Mucosa of rectum (tissue), 2 donors: ENCODE data around the gene CLEC16A.

Experiments
- H3K27ac ChIP-seq, 2 donors: one replicate each; pipeline ENCODE4 v1.7.0; 2013; ENCODE audit warnings: inconsistent platforms in 2 of 2, low read depth in 2 of 2, low read length in 2 of 2
- H3K27me3 ChIP-seq, 2 donors: one replicate each; pipeline ENCODE4 v1.7.0; 2013; ENCODE audit warnings: low read length in 2 of 2; ENCODE audit not compliant: control insufficient read depth in 2 of 2, insufficient read depth in 2 of 2
- H3K36me3 ChIP-seq, 2 donors: one replicate each; pipeline ENCODE4 v1.7.0; 2013; ENCODE audit warnings: low read length in 2 of 2; ENCODE audit not compliant: control insufficient read depth in 2 of 2, insufficient read depth in 2 of 2
- H3K4me1 ChIP-seq, 2 donors: one replicate each; pipeline ENCODE4 v1.7.0; 2013; ENCODE audit warnings: low read length in 2 of 2, mild to moderate bottlenecking in 1 of 2; ENCODE audit not compliant: control insufficient read depth in 2 of 2, insufficient read depth in 2 of 2
- H3K4me3 ChIP-seq, 2 donors: one replicate each; pipeline ENCODE4 v1.7.0; 2013; ENCODE audit warnings: low read length in 2 of 2
- H3K9ac ChIP-seq, 2 donors: one replicate each; pipeline ENCODE4 v1.7.0; 2013; ENCODE audit warnings: low read length in 2 of 2, low read depth in 1 of 2, mild to moderate bottlenecking in 1 of 2
- H3K9me3 ChIP-seq, 2 donors: one replicate each; pipeline ENCODE4 v1.7.0; 2013; ENCODE audit warnings: low read length in 2 of 2; ENCODE audit not compliant: control insufficient read depth in 2 of 2
- donor health status: healthy.
- donor health status: Normal muscosa, but diverticular disease.

Gene CLEC16A

GRCh38 chr16:11210260-11210659 is 265.9 kb downstream of the CLEC16A start:
- H3K9me3 ChIP-seq = no peaks in the 10 kb centered on the region
- H3K4me3 ChIP-seq = no peak overlapping the region
- H3K9ac ChIP-seq = no peak overlapping the region
- H3K27me3 ChIP-seq = peaks cover 0 to 3% of the 10 kb centered on the region in 2 donors
- H3K4me1 ChIP-seq = peaks cover 0 to 12% of the 10 kb centered on the region in 2 donors
- no peaks in the 10 kb centered on the region for H3K36me3 ChIP-seq
- H3K27ac ChIP-seq = no peak overlapping the region

GRCh38 chr16:11211061-11211976 is 267.0 kb downstream of the CLEC16A start:
- Histone ChIP-seq H3K9ac (no peak overlapping the region), H3K27me3 (peaks cover 0 to 3% of the 10 kb centered on the region in 2 donors), H3K27ac (no peak overlapping the region), H3K36me3 (no peaks in the 10 kb centered on the region), H3K4me1 (peaks cover 0 to 2% of the 10 kb centered on the region in 2 donors), H3K9me3 (no peaks in the 10 kb centered on the region), H3K4me3 (no peak overlapping the region)

- H3K4me3 ChIP-seq = no peak overlapping the region
- H3K36me3 ChIP-seq = no peaks in the 10 kb centered on the region
- H3K9ac ChIP-seq = no peak overlapping the region
- H3K27me3 ChIP-seq = peaks cover 0 to 3% of the 10 kb centered on the region in 2 donors
- no peaks in the 10 kb centered on the region for H3K4me1 ChIP-seq
- no peak overlapping the region for H3K27ac ChIP-seq
- H3K9me3 ChIP-seq = no peaks in the 10 kb centered on the region
These were observed 267.8 kb downstream of the CLEC16A start for GRCh38 chr16:11211977-11212797.

GRCh38 chr16:11212798-11213196 is 268.4 kb downstream of the CLEC16A start:
- H3K36me3 ChIP-seq = no peaks in the 10 kb centered on the region
- no peaks in the 10 kb centered on the region for H3K4me1 ChIP-seq
- no peak overlapping the region for H3K27ac ChIP-seq
- H3K9me3 ChIP-seq = peaks cover under 1 to 2% of the 10 kb centered on the region in 2 donors
- no peak overlapping the region for H3K9ac ChIP-seq
- H3K4me3 ChIP-seq = no peak overlapping the region
- H3K27me3 ChIP-seq = peaks cover 0 to 3% of the 10 kb centered on the region in 2 donors

GRCh38 chr16:11213373-11213772 is 269.0 kb downstream of the CLEC16A start:
- no peak overlapping the region for H3K4me3 ChIP-seq
- no peaks in the 10 kb centered on the region for H3K36me3 ChIP-seq
- peaks cover 0 to 3% of the 10 kb centered on the region in 2 donors for H3K27me3 ChIP-seq
- no peak overlapping the region for H3K9ac ChIP-seq
- H3K27ac ChIP-seq = no peak overlapping the region
- no peaks in the 10 kb centered on the region for H3K4me1 ChIP-seq
- H3K9me3 ChIP-seq = peaks cover 2 to 4% of the 10 kb centered on the region in 2 donors

GRCh38 chr16:11213799-11214198 is 269.4 kb downstream of the CLEC16A start:
- H3K36me3 ChIP-seq = no peaks in the 10 kb centered on the region
- H3K4me1 ChIP-seq = no peaks in the 10 kb centered on the region
- H3K27me3 ChIP-seq = peaks cover 0 to 3% of the 10 kb centered on the region in 2 donors
- peaks cover 4% of the 10 kb centered on the region in 2 donors for H3K9me3 ChIP-seq
- no peak overlapping the region for H3K9ac ChIP-seq
- no peak overlapping the region for H3K27ac ChIP-seq
- no peak overlapping the region for H3K4me3 ChIP-seq

- no peak overlapping the region for H3K27ac ChIP-seq
- H3K9ac ChIP-seq = no peak overlapping the region
- peaks cover 4% of the 10 kb centered on the region in 2 donors for H3K9me3 ChIP-seq
- H3K4me1 ChIP-seq = no peaks in the 10 kb centered on the region
- peaks cover 0 to 3% of the 10 kb centered on the region in 2 donors for H3K27me3 ChIP-seq
- H3K4me3 ChIP-seq = no peak overlapping the region
- no peaks in the 10 kb centered on the region for H3K36me3 ChIP-seq
These were observed 271.7 kb downstream of the CLEC16A start for GRCh38 chr16:11215935-11216556.

GRCh38 chr16:11217651-11218603 is 273.6 kb downstream of the CLEC16A start:
- Histone ChIP-seq H3K27me3 (peaks cover 0 to 3% of the 10 kb centered on the region in 2 donors), H3K4me1 (no peaks in the 10 kb centered on the region), H3K27ac (no peak overlapping the region), H3K36me3 (no peaks in the 10 kb centered on the region), H3K9me3 (peaks cover 4% of the 10 kb centered on the region in 2 donors), H3K9ac (no peak overlapping the region), H3K4me3 (no peak overlapping the region)

GRCh38 chr16:11218604-11218962 is 274.2 kb downstream of the CLEC16A start:
- H3K4me1 ChIP-seq = no peaks in the 10 kb centered on the region
- no peak overlapping the region for H3K9ac ChIP-seq
- H3K4me3 ChIP-seq = no peak overlapping the region
- H3K9me3 ChIP-seq = peaks cover 4% of the 10 kb centered on the region in 2 donors
- H3K36me3 ChIP-seq = no peaks in the 10 kb centered on the region
- no peak overlapping the region for H3K27ac ChIP-seq
- H3K27me3 ChIP-seq = no peaks in the 10 kb centered on the region
